Lung (tissue), 12 donors: ENCODE data around the gene XCL2. TPM values are rescaled to one million over a fixed set of nuclear protein-coding genes. Genes with fewer than 3 reads are reported as not detected.

ENCODE experiments used
- ATAC-seq: fragments of 200-7000 bp; cut with Tn5 transposase; one replicate; pipeline ENCODE4 v1.9.1; 2020; ENCODE audit warnings: moderate number of reproducible peaks; ENCODE audit not compliant: insufficient read depth, low FRiP score
- DNase-seq, 3 donors: peaks; one replicate each; pipeline ENCODE4 v3.0.0-alpha.2; 2013 to 2017
- H3K27ac ChIP-seq, 2 donors: one replicate each; pipeline ENCODE4 v1.5.1; 2013; ENCODE audit warnings: mild to moderate bottlenecking in 2 of 2, moderate library complexity in 2 of 2, control low read depth in 1 of 2, inconsistent platforms in 1 of 2, low read depth in 1 of 2, low read length in 1 of 2
- H3K27me3 ChIP-seq, 3 donors: one replicate each; pipeline ENCODE4 v1.5.1; 2013; ENCODE audit warnings: low read length in 2 of 3; ENCODE audit not compliant: control insufficient read depth in 3 of 3, insufficient read depth in 3 of 3
- H3K36me3 ChIP-seq, 4 donors: one replicate each; pipeline ENCODE4 v1.5.1; 2013; ENCODE audit warnings: low read length in 4 of 4, mild to moderate bottlenecking in 1 of 4, moderate library complexity in 1 of 4; ENCODE audit not compliant: control insufficient read depth in 4 of 4, insufficient read depth in 4 of 4
- H3K4me1 ChIP-seq, 5 donors: one replicate each; pipeline ENCODE4 v1.5.1; 2013; ENCODE audit warnings: low read length in 5 of 5, mild to moderate bottlenecking in 2 of 5, moderate library complexity in 1 of 5; ENCODE audit not compliant: control insufficient read depth in 5 of 5, insufficient read depth in 5 of 5
- H3K4me3 ChIP-seq: one replicate; pipeline ENCODE4 v1.5.1; 2013; ENCODE audit warnings: mild to moderate bottlenecking, control low read depth, moderate library complexity
- H3K9ac ChIP-seq, 2 donors: one replicate each; pipeline ENCODE4 v1.5.1; 2013; ENCODE audit warnings: low read length in 2 of 2, control low read depth in 1 of 2; ENCODE audit not compliant: insufficient read depth in 1 of 2
- H3K9me3 ChIP-seq, 4 donors: one replicate each; pipeline ENCODE4 v1.5.1; 2013; ENCODE audit warnings: low read length in 3 of 4, mild to moderate bottlenecking in 1 of 4, moderate library complexity in 1 of 4; ENCODE audit not compliant: control insufficient read depth in 4 of 4, insufficient read depth in 3 of 4
- WGBS, 2 donors: extraction: QIAGEN DNeasy Blood & Tissue Kit; methylation state at CpG; one replicate each; pipeline ENCODE4 v1.1.7; 2013; 5-methylcytosine and 5-hydroxymethylcytosine counted together
- polyA plus RNA-seq, 2 donors: library from polyadenylated mRNA; stranded (reverse); fragments of 200-250 nt; gene quantifications; one replicate each; pipeline ENCODE4 v1.2.1, GENCODE V29; 2013
- total RNA-seq, 2 donors: library from RNA; depleted of rRNA in 1 of 2; stranded (reverse); fragments of >200 nt in 1 of 2; gene quantifications; one replicate each; pipeline ENCODE4 v1.2.1, GENCODE V29; 2014 to 2021
- TF ChIP-seq, protein P1 (sequence below): IDR thresholded peaks from 2 replicates; pipeline ENCODE4 v1.5.1; 2012; ENCODE audit warnings: mild to moderate bottlenecking; ENCODE audit errors: control extremely low read depth, extremely low read depth
- donor health status: control.
- donor health status: control.
- donor health status: Bipolar disorder and iron deficiency.
- donor health status: healthy.
- donor health status: DM: yes; HTN: yes; CAD: no.

The XCL2 gene
- total and polyA plus RNA-seq, 4 donors, result 0.41 to 4.6 (median 0.92) TPM

GRCh38 chr1:168498956-168499687 is 44.7 kb downstream of the XCL2 start:
- Histone ChIP-seq H3K4me3 (no peak overlapping the region), H3K9me3 (no peaks in the 10 kb centered on the region), H3K27me3 (no peaks in the 10 kb centered on the region), H3K4me1 (peaks cover 0 to 24% (median 8%) of the 10 kb centered on the region in 5 donors), H3K36me3 (no peaks in the 10 kb centered on the region), H3K9ac (no peak overlapping the region), H3K27ac (no peak overlapping the region)
- TF ChIP-seq, protein P1, sequence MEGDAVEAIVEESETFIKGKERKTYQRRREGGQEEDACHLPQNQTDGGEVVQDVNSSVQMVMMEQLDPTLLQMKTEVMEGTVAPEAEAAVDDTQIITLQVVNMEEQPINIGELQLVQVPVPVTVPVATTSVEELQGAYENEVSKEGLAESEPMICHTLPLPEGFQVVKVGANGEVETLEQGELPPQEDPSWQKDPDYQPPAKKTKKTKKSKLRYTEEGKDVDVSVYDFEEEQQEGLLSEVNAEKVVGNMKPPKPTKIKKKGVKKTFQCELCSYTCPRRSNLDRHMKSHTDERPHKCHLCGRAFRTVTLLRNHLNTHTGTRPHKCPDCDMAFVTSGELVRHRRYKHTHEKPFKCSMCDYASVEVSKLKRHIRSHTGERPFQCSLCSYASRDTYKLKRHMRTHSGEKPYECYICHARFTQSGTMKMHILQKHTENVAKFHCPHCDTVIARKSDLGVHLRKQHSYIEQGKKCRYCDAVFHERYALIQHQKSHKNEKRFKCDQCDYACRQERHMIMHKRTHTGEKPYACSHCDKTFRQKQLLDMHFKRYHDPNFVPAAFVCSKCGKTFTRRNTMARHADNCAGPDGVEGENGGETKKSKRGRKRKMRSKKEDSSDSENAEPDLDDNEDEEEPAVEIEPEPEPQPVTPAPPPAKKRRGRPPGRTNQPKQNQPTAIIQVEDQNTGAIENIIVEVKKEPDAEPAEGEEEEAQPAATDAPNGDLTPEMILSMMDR, result no peak
- 85 to 90% methylated on average over 4 of the region's 4 CpGs for WGBS, 2 donors
- peak in 2 of 3 donors; percentile 16 to 21 for DNase-seq
- no peak for ATAC-seq

DNA sequence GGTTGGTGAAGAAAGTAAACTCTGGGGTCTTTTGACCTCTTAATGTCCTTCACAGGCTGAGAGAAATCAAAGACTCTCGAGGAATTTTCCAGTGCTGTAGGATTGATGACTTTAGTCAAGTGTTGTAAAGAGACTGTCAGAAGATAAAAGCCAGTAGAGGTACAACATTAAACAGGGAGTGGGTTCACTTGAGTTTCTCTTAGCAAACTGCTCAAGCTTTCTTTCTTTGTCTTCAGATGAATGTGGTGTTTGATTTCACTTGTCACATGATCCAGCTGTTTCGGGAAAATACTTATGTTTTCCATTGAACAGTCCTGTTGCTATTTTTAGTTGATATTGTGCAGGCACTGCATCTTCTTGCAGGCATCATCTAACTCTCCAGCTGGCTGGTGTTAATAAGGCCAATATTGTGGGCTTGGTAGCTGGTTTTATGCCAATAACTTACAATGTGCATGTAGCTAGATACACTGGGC is 45.6 kb downstream of the XCL2 start:
- H3K36me3 ChIP-seq, result no peaks in the 10 kb centered on the region
- no peaks in the 10 kb centered on the region for H3K9me3 ChIP-seq
- H3K27me3 ChIP-seq, result no peaks in the 10 kb centered on the region
- no peak overlapping the region for H3K9ac ChIP-seq
- 35 to 63% methylated on average over 2 of the region's 2 CpGs for WGBS, 2 donors
- H3K4me3 ChIP-seq, result no peak overlapping the region
- H3K27ac ChIP-seq, result no peak overlapping the region
- TF ChIP-seq, protein P1, result no peak
- peak; percentile 66 to 98 (median 97) for DNase-seq
- no peak for ATAC-seq
- H3K4me1 ChIP-seq, result peaks cover 0 to 24% (median 8%) of the 10 kb centered on the region in 5 donors

- WGBS, 2 donors, result 79 to 89% methylated on average over 3 of the region's 3 CpGs
- no peaks in the 10 kb centered on the region for H3K9me3 ChIP-seq
- TF ChIP-seq, protein P1, result no peak
- no peaks in the 10 kb centered on the region for H3K27me3 ChIP-seq
- no peaks in the 10 kb centered on the region for H3K36me3 ChIP-seq
- H3K4me1 ChIP-seq, result peaks cover 0 to 24% (median 8%) of the 10 kb centered on the region in 5 donors
- DNase-seq (no peak), ATAC-seq (no peak)
- no peak overlapping the region for H3K4me3 ChIP-seq
- H3K27ac ChIP-seq, result no peak overlapping the region
- no peak overlapping the region for H3K9ac ChIP-seq
These were observed 46.3 kb downstream of the XCL2 start for GRCh38 chr1:168497376-168497950.
